GM19351 (cell line): Measurements from ENCODE around the gene HLF.

Source experiments
- ATAC-seq: cut with Tn5 transposase; IDR thresholded peaks from one replicate; pipeline ENCODE4 v1.9.1; 2021; ENCODE audit warnings: mild to moderate bottlenecking, moderate library complexity; ENCODE audit not compliant: unreplicated experiment

The HLF gene

DNA sequence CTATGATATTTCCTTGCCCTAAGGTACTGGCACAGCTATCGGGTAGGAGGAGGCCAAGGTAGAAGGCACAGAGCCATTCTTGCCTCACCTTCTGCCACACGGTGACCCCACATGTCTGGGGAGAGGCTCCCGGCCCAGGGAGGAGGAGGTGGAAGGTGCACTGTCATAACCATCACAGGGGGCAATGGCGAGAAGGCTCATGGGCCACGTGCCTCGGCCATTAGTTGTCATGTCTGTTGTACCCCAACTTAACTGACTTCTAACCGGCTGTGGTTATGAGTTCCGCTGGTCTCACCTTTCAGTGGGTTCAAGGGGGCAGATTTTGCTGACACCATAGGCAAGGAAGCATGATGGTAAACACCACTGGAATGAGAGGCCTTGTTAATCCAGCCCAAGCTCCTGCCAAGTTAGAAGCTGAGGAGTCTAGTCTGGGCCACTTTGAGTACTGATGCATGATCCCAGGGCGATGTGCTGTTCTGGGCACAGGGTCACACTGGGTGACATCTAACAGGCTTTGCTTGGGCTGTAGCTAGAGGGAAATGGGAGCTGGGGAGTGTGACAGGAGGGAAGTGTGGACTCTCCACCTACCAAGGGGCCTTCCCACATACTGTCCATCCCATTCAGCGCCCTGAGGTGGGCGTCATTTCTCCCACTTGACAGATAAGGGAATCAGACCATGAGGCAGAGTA lies 39.6 kb downstream of the HLF start:
- ATAC-seq, result no peak

DNA sequence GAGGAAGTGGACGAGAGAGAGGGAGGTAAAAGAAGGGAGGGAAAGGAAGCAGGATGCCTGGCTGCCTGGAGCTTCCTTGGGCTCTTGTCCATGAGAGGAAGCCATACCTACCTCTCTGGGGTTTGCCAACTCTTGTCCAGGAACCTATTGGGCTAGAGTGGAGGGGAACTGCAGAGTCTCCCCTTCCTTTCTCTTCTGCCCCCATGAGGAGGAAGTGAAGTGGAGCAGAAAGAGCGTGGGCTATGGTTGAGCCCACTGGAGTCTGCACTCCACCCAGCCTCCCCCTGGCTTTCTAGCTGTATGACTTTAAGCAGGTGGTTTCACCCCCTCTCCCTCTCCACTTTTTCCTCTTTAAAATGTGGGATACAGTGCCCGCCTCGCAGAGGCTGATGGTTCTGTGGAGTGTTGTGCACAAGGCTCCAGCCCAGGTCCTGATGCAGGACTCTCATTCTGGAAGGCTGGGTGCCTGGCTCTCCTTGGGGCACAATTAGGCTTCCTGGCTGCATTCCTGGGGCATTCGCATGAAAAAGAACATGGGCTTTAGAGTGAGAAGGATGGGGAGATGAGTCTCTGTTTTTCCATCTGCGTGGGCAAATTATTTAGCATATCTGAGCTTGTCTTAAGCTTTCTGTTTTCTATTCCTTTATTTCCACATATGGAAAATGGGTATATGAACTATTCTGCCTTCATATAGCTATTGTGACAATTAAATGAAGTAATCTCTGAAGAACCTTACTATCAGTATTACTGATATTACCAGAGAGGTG lies 40.7 kb downstream of the HLF start:
- ATAC-seq, result no peak

DNA sequence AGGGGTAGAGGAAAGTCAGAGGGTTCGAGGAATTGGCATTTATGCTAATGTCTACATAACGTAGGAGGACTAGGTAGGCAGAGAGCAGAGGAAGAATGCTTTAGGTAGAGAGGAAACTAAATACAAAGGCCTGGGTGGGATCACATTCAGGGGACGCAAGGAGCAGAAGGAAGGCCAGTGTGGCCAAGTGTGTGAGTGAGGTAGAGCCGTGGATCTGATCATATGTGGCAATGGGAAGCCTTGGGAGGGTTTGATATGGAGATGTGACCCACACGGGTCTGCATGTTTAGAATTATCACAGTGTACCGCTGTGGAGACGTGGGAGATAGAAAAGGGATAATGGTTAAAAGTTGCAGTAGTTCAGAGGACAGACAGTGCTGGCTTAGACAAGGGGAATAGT lies 43.1 kb downstream of the HLF start:
- ATAC-seq, result no peak

DNA sequence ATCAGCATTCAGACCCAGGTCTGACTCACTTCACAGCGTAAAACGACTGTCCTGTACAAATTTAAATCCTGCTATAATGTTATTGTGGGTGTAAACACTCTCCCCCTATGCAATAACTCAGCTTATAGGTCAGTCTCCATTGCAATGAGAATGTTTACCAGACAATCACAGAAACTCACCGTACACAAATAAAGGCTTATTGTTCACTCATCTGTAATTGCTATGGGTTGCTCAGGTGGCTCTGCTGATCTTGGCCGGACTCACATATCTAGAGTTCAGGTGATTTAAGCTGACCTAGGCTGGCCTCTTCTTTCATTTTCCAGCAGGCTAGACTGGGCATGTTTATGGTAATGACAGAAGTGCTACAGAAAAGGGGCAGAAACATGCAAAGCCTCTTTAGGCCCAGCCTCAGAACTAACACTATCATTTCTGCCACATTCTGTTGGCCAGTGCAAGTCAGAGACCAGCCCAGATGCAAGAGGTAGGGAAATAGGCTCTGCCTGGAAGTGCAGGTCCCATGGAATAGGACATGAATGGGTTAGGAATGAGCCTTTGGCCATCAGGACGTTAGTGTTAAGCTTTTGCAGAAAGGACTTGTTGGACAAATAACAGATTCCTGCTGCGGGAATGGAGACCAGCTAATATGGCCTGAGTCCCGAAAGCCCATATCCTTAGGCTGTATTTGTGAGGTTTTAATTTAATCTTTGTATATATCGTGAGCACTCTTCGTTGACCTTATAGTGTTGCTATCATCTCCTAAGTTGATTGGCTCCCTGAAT lies 44.0 kb downstream of the HLF start:
- ATAC-seq, result no peak

DNA sequence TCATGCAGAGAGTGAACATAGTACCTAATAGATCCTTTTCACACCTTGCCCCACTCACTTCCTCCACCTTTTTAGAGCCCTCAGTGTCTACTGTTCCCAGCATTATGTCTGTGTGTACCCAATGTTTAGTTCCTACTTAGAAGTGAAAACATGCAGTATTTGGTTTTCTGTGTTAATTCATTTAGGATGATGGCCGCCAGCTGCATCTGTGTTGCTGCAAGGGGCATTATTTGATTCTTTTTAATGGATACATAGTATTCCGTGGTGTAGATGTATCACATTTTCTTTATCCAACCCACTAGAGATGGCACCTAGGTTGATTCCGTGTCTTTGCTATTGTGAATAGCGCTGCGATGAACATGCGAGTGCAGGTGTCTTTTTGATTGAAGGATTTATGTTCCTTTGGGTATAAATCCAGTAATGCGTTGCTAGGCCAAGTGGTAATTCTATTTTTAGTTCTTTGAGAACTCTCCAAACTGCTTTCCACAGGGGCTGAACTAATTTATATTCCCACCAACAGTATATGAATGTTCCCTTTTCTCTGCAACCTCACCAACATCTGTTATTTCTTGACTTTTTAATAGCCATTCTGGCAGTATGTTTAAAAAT lies 47.1 kb downstream of the HLF start:
- ATAC-seq, result no peak

DNA sequence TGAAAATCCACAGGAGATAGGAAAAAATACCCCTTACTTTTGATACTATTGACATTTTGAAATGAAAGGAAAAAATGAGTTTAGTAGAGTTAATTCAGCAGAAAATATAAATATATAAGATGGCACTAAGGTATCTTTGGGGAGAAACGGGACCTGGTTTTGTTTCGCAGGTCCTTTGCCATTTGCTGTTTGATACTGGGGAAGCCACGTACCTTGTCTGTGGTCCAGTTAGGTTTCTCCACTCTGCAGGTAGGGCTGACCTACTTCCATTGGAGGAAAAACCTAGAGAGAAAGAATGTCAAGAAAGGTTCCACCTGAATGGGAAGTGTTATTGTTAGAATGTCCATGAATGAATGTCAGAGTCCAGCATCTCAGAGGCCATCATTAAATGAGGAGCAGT lies 48.1 kb downstream of the HLF start:
- no peak for ATAC-seq

DNA sequence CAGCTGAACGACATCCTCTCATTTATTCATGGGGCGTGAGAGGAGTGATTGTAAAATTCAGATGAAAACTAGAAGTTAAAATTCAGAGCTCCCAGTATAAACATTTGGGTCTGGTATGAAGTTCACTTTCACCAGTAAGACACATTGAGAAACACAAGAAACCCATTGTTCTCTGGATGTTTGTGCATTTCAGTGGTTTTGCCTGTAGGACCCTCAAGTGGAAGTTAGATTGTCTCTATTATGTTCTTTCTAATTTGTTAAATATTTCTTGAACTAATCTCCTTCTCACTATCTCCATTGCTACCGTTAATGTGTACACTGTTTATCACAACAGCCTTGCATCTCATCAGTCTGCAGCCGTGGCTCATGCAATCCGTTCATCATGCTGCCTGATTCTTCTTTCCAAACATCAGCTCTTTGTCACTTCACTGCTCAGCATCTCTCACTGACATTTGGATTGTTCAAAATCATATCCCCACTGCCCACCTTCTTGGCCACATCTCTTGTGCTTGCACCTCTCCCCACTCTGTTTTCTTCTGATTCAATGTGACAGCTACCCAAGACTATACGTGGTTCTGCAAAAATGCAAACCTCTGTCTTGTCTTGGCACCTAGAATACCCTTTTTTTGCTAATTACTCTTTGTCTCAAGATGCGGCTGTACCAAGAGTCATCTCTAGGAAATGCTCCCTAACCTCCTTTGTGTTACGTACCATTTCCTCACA lies 49.5 kb downstream of the HLF start:
- no peak for ATAC-seq

DNA sequence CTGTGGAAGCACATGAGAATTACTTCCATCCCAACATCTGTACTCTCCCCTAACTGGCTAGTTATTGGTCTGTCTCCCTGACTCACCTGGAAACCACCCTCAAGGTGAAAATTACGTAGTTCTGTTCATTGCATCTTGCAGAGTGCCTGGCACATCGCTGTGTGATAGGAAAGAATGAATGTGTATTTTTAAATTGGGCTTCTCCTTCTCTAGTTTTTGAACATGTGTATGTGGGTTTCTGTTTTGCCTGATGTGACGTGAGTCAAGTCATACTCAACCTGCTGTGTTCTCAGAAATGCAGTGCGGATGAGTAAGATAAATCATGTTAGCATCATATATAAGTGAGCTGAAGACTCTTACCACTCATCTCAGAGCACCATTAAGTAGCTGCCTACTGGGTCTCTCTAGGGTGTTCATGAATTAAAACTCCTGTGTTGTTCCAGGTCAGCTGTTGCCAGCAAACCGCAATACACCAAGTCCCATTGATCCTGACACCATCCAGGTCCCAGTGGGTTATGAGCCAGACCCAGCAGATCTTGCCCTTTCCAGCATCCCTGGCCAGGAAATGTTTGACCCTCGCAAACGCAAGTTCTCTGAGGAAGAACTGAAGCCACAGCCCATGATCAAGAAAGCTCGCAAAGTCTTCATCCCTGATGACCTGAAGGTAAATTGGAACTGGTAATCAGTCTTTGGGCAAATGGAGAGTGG lies 50.2 kb downstream of the HLF start:
- ATAC-seq, result no peak

DNA sequence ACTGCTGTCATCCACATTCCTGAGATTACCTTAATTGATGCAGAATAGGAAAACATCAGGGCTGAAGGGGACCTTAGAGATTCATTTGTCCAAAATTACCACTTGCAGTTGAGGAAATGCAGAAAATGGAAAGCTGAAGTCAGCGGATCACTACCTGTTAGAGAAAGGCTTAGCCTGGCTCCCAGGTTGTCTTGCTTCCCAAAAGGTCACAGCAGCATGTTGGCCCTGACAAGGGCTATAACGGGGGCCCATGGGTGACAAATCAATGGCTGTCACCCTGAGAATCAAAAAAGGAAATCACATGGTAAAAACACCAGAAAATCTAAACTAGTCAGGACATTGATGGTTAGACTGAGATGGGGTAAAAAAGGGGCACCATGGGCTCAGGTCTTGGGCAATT lies 51.7 kb downstream of the HLF start:
- no peak for ATAC-seq

DNA sequence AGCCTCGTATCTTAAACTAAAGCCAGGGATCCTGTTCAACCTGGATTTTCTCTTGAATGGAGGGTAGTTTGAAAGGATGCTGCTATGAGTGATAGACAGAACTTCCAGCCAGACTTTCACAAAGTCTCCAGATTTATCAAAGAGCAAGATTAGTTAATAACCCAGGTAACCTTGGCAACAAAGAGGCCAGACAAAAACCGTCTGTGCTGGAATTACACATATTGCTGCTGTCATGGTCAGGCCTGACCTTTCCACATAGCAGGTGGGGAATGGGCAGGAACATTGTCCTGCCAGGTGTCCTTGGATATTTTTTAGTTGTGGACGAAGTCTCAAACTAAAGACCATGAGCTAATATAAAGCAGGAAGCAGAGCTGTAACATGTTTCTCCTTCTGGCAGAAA lies 52.5 kb downstream of the HLF start:
- ATAC-seq, result no peak

DNA sequence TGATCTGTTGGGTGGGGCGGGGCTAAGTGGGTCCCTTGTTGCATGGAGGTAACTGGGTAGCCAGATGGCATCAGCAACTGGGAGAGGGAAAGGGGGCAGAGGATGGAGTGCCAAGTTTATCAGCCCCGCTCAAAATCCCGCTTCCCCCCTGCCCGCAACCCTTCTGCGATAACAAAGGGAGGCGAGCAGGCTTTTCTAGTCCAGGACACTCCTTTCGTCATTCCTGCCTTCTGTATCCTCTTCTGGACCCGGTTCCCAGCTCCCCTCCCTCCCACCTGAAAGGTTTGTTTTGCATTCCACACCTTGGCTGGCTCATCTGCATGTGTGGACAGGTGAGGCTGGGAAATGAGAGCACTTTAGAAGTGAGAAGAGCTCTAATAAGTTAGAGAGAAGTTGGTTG lies 53.3 kb downstream of the HLF start:
- ATAC-seq, result no peak

DNA sequence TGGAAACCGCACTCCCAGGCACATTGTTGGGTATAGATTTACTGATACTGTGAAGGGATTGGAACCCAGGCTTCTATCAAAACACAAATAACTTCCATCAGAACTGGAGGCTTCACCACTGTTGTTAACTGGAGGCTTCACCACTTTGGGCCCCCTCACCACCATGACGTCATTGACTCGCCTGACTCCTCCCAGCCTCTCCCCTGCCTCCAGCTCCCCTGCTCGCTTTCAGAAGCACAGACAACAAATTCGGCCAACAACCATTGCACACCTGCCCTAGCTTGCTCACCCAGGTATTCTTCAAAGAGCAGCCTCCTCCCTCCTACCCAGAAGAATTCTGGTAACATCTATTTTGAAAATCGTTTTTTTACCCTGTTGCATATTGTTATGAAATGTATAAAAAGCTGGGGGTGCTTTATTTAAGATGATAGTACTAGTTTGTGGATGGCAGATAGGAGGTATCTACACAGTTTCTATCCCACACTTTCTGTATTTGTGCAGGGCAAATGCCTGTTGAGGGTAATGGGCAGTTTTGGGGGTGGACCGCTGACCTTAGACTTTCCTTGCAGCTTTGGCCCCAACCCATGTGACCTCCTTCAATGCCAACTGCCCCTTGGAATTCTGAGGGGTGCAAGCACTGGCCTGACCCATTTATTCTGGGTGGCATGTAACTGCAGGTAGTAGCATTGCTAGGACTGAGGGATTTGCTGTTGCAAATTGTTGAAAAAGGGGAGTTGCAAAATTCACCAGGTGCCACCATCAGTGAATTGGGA lies 54.1 kb downstream of the HLF start:
- ATAC-seq, result no peak

DNA sequence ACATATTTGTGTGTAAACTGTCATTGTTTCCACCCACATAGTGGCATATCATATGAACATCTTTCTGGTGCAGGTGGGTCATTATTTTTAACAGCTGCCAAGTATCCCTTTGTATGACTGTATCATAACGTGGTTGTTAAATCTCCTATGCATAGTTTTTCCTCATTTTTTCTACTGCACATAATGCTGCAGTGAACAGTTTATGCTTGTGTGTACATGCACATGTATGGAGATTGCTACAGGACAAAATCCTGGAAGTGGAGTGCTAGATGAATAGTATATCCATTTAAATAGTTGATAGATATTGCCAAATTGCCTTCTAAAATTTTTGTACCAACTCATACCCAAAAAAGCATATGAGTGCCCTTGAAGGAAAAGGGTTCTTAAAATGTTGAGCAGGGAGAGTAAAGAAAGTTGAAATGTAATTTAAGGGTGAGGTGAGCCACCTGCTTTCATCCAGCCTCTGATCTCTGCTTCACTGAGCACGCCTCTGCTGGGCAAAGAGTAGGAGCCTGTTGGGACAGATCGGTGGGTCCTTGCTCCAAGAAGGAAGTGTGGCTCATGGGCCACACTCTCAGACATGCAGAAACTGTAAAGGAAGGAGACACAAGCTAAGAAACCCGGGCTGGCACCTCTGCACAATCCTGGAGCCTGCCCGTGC lies 55.3 kb downstream of the HLF start:
- no peak for ATAC-seq

DNA sequence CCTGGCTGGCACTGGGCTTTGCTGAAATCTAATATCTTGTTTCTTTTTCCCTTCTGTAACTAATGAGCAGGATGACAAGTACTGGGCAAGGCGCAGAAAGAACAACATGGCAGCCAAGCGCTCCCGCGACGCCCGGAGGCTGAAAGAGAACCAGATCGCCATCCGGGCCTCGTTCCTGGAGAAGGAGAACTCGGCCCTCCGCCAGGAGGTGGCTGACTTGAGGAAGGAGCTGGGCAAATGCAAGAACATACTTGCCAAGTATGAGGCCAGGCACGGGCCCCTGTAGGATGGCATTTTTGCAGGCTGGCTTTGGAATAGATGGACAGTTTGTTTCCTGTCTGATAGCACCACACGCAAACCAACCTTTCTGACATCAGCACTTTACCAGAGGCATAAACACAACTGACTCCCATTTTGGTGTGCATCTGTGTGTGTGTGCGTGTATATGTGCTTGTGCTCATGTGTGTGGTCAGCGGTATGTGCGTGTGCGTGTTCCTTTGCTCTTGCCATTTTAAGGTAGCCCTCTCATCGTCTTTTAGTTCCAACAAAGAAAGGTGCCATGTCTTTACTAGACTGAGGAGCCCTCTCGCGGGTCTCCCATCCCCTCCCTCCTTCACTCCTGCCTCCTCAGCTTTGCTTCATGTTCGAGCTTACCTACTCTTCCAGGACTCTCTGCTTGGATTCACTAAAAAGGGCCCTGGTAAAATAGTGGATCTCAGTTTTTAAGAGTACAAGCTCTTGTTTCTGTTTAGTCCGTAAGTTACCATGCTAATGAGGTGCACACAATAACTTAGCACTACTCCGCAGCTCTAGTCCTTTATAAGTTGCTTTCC lies 56.0 kb downstream of the HLF start:
- ATAC-seq, result no peak

DNA sequence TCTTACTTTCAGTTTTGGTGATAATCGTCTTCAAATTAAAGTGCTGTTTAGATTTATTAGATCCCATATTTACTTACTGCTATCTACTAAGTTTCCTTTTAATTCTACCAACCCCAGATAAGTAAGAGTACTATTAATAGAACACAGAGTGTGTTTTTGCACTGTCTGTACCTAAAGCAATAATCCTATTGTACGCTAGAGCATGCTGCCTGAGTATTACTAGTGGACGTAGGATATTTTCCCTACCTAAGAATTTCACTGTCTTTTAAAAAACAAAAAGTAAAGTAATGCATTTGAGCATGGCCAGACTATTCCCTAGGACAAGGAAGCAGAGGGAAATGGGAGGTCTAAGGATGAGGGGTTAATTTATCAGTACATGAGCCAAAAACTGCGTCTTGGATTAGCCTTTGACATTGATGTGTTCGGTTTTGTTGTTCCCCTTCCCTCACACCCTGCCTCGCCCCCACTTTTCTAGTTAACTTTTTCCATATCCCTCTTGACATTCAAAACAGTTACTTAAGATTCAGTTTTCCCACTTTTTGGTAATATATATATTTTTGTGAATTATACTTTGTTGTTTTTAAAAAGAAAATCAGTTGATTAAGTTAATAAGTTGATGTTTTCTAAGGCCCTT lies 56.8 kb downstream of the HLF start:
- ATAC-seq, result no peak

DNA sequence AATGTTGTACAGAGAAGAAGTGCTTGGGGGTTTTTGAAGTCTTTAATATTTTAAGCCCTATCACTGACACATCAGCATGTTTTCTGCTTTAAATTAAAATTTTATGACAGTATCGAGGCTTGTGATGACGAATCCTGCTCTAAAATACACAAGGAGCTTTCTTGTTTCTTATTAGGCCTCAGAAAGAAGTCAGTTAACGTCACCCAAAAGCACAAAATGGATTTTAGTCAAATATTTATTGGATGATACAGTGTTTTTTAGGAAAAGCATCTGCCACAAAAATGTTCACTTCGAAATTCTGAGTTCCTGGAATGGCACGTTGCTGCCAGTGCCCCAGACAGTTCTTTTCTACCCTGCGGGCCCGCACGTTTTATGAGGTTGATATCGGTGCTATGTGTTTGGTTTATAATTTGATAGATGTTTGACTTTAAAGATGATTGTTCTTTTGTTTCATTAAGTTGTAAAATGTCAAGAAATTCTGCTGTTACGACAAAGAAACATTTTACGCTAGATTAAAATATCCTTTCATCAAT lies 57.8 kb downstream of the HLF start:
- ATAC-seq, result no peak

DNA sequence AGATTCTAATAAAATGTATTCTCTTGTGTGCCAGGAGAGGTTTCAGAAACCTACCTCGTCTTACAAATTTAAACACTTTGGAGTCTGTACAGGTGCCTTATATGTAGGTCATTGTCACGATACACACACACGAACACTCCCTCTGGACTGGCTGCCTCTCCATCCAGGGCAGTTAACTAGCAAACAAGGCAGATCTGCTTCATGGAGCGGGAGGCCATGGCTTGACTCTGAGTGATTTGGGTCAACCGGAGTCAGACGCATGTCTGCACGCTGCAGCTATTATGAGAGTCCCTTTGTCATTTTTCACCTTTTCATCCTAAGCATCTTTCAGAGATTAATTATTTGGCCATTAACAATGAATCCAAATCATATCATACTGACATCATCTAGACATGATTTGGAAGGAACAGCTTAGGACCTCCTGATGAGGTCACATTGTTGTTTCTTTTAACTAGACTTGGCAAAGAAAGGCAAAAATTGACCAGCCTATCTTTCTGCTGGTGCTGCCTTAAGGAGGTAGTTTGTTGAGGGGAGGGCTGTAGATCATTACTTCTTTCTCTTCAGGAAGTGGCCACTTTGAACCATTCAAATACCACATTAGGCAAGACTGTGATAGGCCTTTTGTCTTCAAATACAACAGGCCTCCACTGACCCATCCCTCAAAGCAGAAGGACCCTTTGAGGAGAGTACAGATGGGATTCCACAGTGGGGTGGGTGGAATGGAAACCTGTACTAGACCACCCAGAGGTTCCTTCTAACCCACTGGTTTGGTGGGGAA lies 58.9 kb downstream of the HLF start:
- no peak for ATAC-seq
